HUES64 (cell line): ENCODE results near the gene LIG1. TPM values are rescaled to one million over a fixed set of nuclear protein-coding genes. Genes with fewer than 3 reads are reported as not detected.
A peak's percentile ranks its signal among the peaks of the same experiment; 100 is the strongest.

ENCODE experiments used
- H3K27ac ChIP-seq: 2 replicates; pipeline ENCODE4 v1.7.0; 2013; ENCODE audit warnings: low read depth, low read length, inconsistent platforms
- H3K27me3 ChIP-seq: 2 replicates; pipeline ENCODE4 v1.6.1; 2013; ENCODE audit warnings: mild to moderate bottlenecking, low read length; ENCODE audit not compliant: insufficient read depth
- H3K36me3 ChIP-seq: 2 replicates; pipeline ENCODE4 v1.6.1; 2013; ENCODE audit warnings: mild to moderate bottlenecking, low read length; ENCODE audit not compliant: insufficient read depth
- H3K4me1 ChIP-seq: 2 replicates; pipeline ENCODE4 v1.6.1; 2013; ENCODE audit warnings: mild to moderate bottlenecking, low read length, moderate library complexity; ENCODE audit not compliant: insufficient read depth
- H3K4me3 ChIP-seq: 2 replicates; pipeline ENCODE4 v1.5.1; 2013; ENCODE audit warnings: mild to moderate bottlenecking, low read length, moderate library complexity
- H3K9ac ChIP-seq: 2 replicates; pipeline ENCODE4 v1.6.1; 2013; ENCODE audit warnings: mild to moderate bottlenecking, low read depth, low read length
- H3K9me3 ChIP-seq: 2 replicates; pipeline ENCODE4 v1.6.1; 2013; ENCODE audit warnings: low read depth, low read length; ENCODE audit not compliant: insufficient read depth
- WGBS: fragments of 150-250, 120-280 bp; methylation state at CpG from one replicate; pipeline ENCODE4 v1.1.7; 2013; ENCODE audit warnings: missing lambda C conversion rate; 5-methylcytosine and 5-hydroxymethylcytosine counted together
- polyA plus RNA-seq, 2 experiments: library from polyadenylated mRNA; stranded (reverse); fragments of 50-300 nt; gene quantifications; one replicate each; pipeline ENCODE4 v1.2.3, GENCODE V29; 2013

LIG1 gene
- 80.5 TPM for polyA plus RNA-seq (2013, experiment 1 of 2)
- 73.7 TPM for polyA plus RNA-seq (2013, experiment 2 of 2)

DNA sequence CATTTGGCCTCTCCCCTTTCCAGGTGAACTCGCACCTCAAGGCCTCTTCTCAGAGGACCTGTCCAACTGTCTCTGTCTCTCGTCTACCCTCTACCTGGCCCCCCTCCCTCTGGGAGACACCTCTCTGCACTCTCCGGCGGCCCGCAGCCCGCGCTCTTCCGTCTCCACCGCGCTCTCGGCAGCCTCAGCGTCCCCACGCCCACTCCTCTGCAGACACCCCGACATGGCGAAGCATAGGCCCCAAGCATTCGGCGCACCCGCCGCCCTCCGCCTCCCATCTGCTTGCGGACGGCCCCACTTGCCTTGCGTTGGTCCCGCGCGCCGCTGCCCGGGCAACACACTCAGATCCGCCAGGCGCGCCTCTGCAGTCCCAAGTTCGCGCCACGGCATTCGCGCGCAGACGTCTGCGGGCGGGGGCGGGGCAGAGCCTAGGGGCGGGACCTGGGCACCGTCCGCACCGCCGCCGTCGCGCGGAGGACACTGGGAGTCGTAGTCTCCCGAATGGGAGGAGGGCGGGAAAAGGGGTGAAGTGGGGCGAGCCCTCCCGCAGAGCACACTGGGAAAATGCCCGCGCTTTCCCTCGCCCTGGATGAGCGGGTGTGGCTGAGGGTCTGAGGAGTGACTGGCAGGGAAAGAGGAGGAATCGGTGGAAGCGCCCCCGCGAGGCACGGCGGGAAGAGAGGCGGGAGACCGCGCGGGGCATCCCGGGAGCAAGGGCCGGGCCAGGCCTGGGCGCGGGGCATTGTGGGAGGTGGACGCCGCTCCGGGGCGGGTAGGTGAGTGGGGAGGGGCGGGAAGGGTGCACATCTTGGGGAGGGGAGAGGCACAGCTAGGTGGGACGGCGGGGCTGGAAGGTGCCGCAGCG lies at the start of gene LIG1, which contains the start of gene ZSWIM9:
Gene LIG1, minus strand, starts transcription at position 406 of the 865 bp plus-strand sequence. CDS start 4,778 bp downstream, outside the sequence.
Gene ZSWIM9, plus strand, starts transcription at position 742 of the 865 bp plus-strand sequence. CDS start 1,123 bp downstream, outside the sequence.
- Histone ChIP-seq H3K9me3 (no peaks in the 10 kb centered on the region), H3K9ac (peak within 1 kb of the TSS; percentile 98), H3K36me3 (peaks cover 30% of the 10 kb centered on the region), H3K4me3 (peak within 1 kb of the TSS; percentile 98), H3K4me1 (no peaks in the 10 kb centered on the region; the same call in none of the 2 replicates), H3K27ac (peak within 1 kb of the TSS; percentile 96), H3K27me3 (no peaks in the 10 kb centered on the region)
- WGBS = under 1% methylated on average over 82 of the region's 82 CpGs

DNA sequence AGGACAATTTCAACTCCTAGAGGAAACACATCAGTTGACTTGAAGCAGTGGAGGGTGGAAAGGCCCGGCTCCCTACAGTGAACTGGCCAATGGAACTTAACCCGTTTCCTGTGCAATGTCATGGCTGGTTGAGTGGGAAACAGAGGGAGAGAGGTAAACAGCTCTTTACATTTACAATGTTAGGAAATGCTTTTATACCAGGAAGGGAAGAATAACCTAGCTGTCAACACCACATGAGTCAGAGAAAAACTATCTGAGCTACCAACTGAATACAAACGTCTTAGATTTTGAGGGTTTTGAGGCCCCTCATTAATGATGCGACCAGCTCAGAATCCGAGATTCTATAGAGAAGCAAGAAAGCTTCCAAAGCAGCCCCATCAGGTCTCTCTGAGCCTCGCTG lies 48.9 kb upstream of the LIG1 start:
- no peaks in the 10 kb centered on the region for H3K27me3 ChIP-seq
- WGBS = 69% methylated on average over 6 of the region's 6 CpGs
- H3K4me1 ChIP-seq = no peaks in the 10 kb centered on the region; the same call in 1 of the 2 replicates
- H3K27ac ChIP-seq = peak overlapping the region; percentile 48; the same call in 1 of the 2 replicates
- H3K9me3 ChIP-seq = no peaks in the 10 kb centered on the region
- H3K36me3 ChIP-seq = no peaks in the 10 kb centered on the region
- no peak overlapping the region for H3K9ac ChIP-seq
- H3K4me3 ChIP-seq = no peak overlapping the region

DNA sequence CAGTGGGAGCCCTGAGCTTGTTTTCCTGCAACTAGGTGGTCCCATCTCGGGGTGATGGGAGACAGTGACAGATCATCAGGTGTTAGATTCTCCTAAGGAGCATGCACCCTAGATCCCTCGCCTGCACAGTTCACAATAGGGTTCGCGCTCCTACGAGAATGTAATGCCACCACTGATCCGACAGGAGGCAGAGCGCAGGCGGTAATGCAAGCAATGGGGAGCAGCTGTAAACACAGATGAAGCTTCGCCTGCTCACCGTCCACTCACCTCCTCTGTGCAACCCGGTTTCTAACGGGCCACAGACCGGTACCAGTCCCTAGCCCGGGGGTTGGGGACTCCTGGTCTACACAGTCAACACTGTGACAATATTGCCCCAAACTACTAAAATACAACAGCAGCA lies 46.8 kb upstream of the LIG1 start:
- H3K9me3 ChIP-seq = no peaks in the 10 kb centered on the region
- H3K27ac ChIP-seq = no peak overlapping the region
- H3K36me3 ChIP-seq = no peaks in the 10 kb centered on the region
- no peaks in the 10 kb centered on the region for H3K27me3 ChIP-seq
- 79% methylated on average over 14 of the region's 14 CpGs for WGBS
- no peak overlapping the region for H3K4me3 ChIP-seq
- no peaks in the 10 kb centered on the region; the same call in 1 of the 2 replicates for H3K4me1 ChIP-seq
- no peak overlapping the region for H3K9ac ChIP-seq

DNA sequence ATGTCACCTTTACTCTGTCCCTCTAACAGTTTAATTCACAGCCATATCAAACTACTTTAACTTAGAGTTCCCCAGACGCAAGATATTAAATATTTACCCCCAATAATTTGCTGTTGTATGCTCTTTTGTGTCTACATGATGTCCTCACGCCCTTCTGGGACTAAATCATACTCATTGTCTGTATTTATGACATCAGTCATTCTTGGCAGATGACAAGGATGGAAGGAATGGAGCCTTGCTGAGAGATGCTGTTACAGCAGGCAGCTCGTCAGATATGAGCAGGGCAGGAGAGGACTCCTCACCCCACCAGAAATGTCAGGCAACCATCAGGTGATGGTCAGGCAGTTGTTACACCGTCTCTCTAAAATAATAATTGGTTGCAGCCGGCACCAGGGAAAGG lies 43.8 kb upstream of the LIG1 start:
- WGBS = 89% methylated on average over 5 of the region's 5 CpGs
- H3K9me3 ChIP-seq = no peaks in the 10 kb centered on the region
- H3K9ac ChIP-seq = no peak overlapping the region
- H3K36me3 ChIP-seq = no peaks in the 10 kb centered on the region
- H3K27me3 ChIP-seq = no peaks in the 10 kb centered on the region
- no peak overlapping the region for H3K27ac ChIP-seq
- no peaks in the 10 kb centered on the region; the same call in 1 of the 2 replicates for H3K4me1 ChIP-seq
- H3K4me3 ChIP-seq = no peak overlapping the region

DNA sequence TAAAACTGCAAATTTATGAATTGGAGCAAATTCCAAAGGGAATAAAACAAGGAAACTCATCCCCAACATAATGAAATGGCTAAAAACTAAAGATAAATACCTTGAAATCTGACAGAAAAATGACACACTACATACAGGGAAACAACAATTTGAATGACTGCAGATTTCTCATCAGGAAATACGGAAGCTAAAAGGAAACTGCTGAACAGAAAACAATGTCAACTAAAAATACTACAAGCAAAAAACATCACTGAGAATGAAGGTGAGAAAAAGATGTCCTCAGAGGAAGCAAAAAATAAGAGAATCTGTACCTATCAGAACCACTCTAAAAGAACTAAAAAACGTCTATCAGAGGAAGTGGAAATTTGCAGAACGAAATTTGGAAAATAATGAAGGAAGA lies 39.9 kb upstream of the LIG1 start:
- Histone ChIP-seq H3K36me3 (no peaks in the 10 kb centered on the region), H3K27ac (no peak overlapping the region), H3K4me1 (no peaks in the 10 kb centered on the region; the same call in 1 of the 2 replicates), H3K9me3 (no peaks in the 10 kb centered on the region), H3K9ac (no peak overlapping the region), H3K4me3 (no peak overlapping the region), H3K27me3 (no peaks in the 10 kb centered on the region)
- 85% methylated on average over 2 of the region's 3 CpGs for WGBS

DNA sequence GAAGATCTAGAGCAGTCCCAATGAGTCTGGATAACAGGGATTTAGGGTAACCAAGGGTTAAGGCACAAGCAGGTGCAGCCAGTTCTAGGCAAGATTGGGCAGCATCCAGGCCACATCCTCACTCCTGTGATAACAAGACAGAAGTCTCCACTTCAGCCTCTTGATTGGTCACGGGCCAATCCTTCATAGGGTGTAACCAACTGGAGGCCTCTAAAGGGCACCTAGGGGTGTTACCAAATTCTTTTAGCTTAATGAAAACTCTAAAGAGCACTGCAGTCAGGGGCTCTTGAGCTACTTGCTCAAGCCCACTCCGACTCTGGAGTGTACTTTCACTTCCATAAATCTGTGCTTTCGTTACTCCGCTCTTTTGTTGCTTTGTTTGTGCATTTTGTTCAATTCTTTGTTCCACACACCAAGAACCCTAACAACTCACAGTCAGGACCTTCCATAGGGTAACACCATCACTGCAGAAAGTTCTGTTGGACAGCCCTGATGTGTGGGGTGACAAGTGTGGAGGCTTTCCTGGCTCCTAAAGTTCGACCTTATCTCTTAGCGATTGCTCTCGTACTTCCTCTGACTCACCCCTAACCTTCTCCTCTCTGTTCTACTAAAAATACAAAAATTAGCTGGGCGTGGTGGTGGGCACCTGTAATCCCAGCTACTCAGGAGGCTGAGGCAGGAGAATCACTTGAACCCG lies 36.4 kb upstream of the LIG1 start:
- no peaks in the 10 kb centered on the region for H3K9me3 ChIP-seq
- peaks cover 6% of the 10 kb centered on the region; the same call in 1 of the 2 replicates for H3K4me1 ChIP-seq
- no peak overlapping the region for H3K27ac ChIP-seq
- no peak overlapping the region for H3K9ac ChIP-seq
- H3K27me3 ChIP-seq = no peaks in the 10 kb centered on the region
- 92% methylated on average over 9 of the region's 9 CpGs for WGBS
- no peaks in the 10 kb centered on the region for H3K36me3 ChIP-seq
- H3K4me3 ChIP-seq = no peak overlapping the region

DNA sequence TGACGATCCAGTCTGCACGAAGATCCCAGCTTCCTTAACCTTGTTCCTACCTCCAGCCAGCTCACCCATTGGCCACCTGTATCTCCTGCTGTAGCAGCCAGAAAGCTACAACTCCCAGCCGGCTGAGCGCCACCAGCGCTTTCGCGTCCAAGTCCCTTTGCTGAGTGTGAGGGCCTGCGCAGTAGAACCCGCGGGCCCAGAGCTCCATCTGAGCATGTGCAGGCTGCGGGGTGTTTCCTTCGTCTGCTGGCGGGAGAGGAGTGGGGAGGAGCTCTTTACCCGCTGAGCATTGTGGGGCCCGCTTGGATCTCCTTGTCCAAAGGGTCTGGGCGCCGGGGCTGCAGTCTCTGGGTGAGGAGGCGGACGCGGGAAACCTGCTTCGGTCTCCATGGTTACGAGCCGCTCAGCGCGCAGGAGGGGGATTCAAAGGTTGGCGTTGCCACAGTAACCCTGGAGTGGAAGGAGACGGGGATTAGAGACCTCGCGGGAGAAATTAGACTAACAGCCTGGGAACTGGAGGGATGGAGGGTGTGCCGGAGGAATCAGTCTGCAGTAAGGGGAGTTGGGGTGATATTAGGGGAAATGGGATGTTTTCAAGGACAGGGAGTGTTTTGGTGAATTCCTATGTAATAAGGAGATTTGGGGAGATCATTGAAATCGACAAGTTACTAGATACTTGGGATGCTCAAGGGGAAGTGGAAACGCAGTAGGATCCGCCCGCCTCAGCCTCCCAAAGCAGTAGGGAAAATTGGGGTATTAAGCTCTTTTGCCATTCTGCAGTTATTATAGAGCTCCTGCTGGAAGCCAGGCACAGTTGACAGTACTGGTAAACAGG lies 33.9 kb upstream of the LIG1 start:
- H3K9me3 ChIP-seq = no peaks in the 10 kb centered on the region
- H3K9ac ChIP-seq = peak overlapping the region; percentile 67
- H3K27me3 ChIP-seq = no peaks in the 10 kb centered on the region
- peaks cover 6% of the 10 kb centered on the region; the same call in 1 of the 2 replicates for H3K4me1 ChIP-seq
- H3K27ac ChIP-seq = peak overlapping the region; percentile 12; the same call in 1 of the 2 replicates
- peak overlapping the region; percentile 70 for H3K4me3 ChIP-seq
- no peaks in the 10 kb centered on the region for H3K36me3 ChIP-seq
- WGBS = 1% methylated on average over 34 of the region's 34 CpGs

DNA sequence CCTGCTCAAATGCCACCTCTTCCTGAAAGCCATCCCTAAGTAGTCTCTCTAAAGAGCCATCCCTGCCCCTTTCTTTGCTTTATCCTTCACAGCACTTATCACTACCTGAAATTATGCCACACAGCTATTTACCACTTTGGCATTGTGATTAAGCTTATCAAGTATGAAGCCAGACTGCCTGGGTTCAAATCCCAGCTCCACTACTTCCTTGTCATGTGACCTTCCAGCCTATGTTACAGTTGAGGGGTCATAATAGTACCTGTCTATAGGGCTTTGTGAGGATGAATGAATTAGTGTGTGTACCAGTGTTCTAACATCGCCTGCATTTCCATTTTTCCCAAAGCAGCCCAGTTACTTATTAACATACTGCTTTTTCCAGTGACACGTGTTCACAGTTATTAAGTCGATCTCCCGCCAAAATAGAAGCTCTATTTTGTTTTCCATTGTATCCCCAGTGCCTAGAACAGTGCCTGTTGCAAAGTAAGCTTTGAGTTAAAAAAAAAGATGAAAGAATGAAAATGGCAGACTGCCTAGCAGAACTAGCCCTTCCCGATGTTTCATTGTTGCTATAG lies 33.2 kb upstream of the LIG1 start:
- WGBS = 25% methylated on average over 5 of the region's 5 CpGs
- peak overlapping the region; percentile 70 for H3K4me3 ChIP-seq
- H3K27ac ChIP-seq = peak overlapping the region; percentile 12; the same call in 1 of the 2 replicates
- H3K4me1 ChIP-seq = peaks cover 6% of the 10 kb centered on the region; the same call in 1 of the 2 replicates
- H3K27me3 ChIP-seq = no peaks in the 10 kb centered on the region
- H3K9ac ChIP-seq = peak overlapping the region; percentile 58
- no peaks in the 10 kb centered on the region for H3K36me3 ChIP-seq
- H3K9me3 ChIP-seq = no peaks in the 10 kb centered on the region

DNA sequence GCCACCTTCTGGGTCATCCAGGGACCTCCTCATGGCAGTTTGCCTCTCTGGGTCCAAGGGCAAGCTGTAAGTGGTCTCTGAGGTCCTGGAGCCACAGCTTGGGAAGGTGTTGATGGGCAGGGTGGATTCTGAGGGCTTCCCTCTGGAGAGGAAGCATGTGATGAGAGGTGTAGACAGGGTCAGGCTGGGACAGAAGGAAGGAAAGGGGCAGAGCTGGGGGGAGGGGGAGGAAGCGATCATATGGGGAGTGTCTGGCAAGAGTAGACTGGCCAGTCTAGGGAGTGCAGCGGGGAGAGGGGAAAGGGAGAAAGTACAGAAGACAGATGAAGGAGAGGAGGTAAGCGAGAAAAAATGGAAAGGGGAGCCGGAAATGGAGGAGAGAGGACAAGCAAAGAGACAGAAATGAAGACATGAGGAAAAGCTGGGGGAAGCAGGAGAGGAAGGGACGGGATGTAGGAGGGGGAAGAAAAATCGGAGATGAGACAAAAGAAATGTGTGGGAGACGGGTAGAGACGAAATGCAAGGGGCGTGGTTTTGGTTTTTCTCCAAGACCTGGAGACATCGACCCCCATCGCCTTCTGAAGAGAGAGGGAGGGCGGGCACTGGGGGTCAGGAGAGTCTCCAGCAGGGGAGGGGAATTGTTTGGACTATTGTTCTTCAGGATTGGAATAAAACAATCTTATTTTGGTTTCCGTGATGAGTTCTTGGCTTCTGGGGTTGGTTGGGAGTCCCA lies 27.0 kb upstream of the LIG1 start:
- no peak overlapping the region for H3K27ac ChIP-seq
- WGBS = 84% methylated on average over 13 of the region's 13 CpGs
- no peak overlapping the region for H3K4me3 ChIP-seq
- no peaks in the 10 kb centered on the region for H3K27me3 ChIP-seq
- no peak overlapping the region for H3K9ac ChIP-seq
- no peaks in the 10 kb centered on the region for H3K36me3 ChIP-seq
- no peaks in the 10 kb centered on the region for H3K4me1 ChIP-seq
- no peaks in the 10 kb centered on the region for H3K9me3 ChIP-seq

DNA sequence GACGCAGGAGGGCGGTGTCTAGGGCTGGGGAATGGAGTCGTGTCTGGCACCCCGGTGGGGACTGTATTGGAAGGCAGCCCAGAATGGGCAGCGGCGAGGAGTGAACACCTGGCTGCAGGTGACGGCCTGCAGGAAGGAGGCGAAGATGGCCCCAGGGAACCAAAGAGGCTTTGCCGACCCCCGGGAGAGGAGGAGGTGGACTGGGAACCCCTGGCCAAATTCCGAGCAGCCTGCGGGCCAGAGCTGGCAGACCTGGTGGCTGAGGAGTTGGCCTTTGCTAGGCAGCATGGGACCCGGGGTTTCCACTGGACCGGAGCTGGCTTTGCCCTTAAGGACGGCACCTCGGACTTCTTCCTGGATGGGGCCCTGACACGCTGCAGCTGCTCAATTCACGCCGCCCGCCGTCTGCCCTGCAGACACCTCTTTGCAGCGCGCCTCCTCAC lies 26.2 kb upstream of the LIG1 start:
- Histone ChIP-seq H3K27me3 (no peaks in the 10 kb centered on the region), H3K36me3 (no peaks in the 10 kb centered on the region), H3K4me3 (no peak overlapping the region), H3K27ac (no peak overlapping the region), H3K9ac (no peak overlapping the region), H3K4me1 (no peaks in the 10 kb centered on the region), H3K9me3 (no peaks in the 10 kb centered on the region)
- WGBS = 92% methylated on average over 23 of the region's 23 CpGs
